Stimulated activated CD8-positive, alpha-beta memory T cell treated with anti-CD3 and anti-CD28 coated beads, Interleukin-4, amount 100 ng/mL, for 4 hours (primary cell): ENCODE measurements around the gene DUSP11.
A peak's percentile ranks its signal among the peaks of the same experiment; 100 is the strongest.
"Not testable (repeated sequence)": the region's sequence is repeated elsewhere in the genome, so short reads cannot be mapped to it uniquely, and the experiment has no call there.

ENCODE experiments used
- DNase-seq, 2 donors: peaks; one replicate each; pipeline ENCODE4 v3.0.0-alpha.2; 2020; ENCODE audit warnings: low read depth in 2 of 2, low spot score in 1 of 2

The DUSP11 gene

GRCh38 chr2:73779467-73780236, at the start of gene DUSP11:
DUSP11 (minus strand) TSS chr2:73780103; CDS start chr2:73779974, 129 bp downstream.
- DNase-seq: peak; percentile 90 to 97

GRCh38 chr2:73828818-73829570, 49.1 kb upstream of the DUSP11 start, which contains the start of gene STAMBP:
STAMBP (plus strand) TSS chr2:73828961; CDS start chr2:73830857, 1,896 bp downstream.
- DNase-seq: peak; percentile 76 to 80

GRCh38 chr2:73828389-73828817, 48.5 kb upstream of the DUSP11 start:
- no peak for DNase-seq

- DNase-seq: no peak
Measured at GRCh38 chr2:73827660-73828388, 47.9 kb upstream of the DUSP11 start.

- DNase-seq: no peak
Measured at GRCh38 chr2:73827018-73827417, 47.1 kb upstream of the DUSP11 start.

GRCh38 chr2:73825408-73825807, 45.5 kb upstream of the DUSP11 start:
- no peak for DNase-seq

DNA sequence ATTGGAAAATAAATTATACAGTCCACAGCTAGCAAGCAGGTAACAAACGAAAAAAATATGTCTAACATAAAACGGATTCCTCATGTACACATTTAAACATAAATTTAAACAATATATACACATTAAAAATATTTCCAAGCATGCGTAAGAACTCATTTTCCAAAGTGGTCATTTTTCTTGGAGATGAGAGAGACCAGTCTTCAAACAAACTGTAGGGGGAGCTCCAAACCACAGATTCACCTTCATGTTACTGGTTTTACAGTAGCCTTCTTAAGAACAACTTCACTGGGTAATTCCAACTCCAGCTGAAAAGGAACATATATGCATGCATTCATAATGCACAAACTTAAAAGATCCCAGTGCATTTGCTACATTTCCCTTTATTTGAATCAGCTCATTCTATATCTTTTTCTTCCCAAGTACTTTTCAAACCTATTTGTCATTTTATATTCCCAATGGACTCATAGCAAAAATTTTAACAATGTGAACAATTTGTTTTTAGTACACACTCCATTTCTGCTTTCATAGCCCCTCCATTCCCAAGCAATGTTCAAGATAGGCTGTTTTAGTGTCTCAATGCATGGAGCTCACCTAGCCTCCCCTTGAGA, 44.1 kb upstream of the DUSP11 start:
- no peak for DNase-seq

DNA sequence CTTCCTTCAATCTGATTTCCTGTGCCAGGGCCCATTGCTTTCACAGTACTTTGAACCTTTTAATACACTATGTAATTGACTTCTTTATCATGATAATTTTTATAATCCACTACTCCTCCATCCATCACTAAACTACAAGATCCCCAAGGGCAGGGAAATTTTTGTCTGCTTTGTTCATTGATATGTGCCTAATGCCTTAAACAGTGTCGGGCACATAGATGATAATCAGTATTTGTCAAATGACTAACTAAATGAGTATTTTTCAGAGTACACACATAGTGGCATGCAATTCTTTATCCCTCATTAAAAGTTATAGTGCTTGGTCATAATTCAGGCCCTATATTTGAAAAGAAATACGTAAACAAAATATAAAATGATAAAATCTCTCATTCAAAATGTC, 43.5 kb upstream of the DUSP11 start:
- DNase-seq: no peak

DNA sequence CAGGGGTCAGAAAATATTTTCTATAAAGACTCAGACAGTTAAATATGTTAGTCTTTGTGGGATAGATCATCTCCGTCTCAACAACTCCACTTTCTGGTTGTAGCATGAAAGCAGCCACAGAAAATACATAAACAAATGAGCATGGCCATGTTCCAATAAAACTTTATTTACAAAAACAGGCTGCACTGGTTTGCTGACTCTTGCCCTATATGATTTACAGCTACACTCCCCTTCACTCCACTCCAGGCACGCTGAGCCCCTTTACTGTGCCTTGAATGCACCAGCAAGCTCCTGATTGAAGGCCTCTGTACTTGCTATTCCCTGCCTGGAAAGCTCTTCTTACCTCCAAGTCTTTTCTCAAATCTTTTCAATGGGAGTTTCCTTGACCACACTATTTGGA, 43.1 kb upstream of the DUSP11 start:
- DNase-seq: no peak

- DNase-seq: no peak
Measured at GRCh38 chr2:73822276-73822675, 42.4 kb upstream of the DUSP11 start.

- no peak for DNase-seq
Measured at GRCh38 chr2:73821669-73822068, 41.8 kb upstream of the DUSP11 start.

- no peak for DNase-seq
Measured at GRCh38 chr2:73821227-73821626, 41.3 kb upstream of the DUSP11 start.

DNA sequence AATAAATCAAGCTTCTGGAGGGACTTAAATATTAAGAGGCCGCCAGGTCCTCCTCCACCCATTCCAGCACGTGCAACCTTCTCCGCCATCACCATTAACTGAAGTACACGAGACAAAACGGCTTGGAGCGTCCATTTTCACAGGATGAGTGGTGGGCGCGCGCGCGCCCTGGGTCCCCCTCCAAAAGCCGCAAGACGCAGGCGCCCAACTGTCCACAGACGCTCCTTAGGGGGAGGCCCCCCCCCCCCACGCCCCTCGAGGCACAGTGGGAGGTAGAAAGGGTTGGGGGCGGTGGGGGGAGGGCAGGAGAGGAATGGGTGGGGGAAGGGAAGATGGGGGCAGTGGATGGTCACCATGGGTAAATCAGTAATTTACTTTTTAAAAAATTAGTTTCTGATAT, 38.4 kb upstream of the DUSP11 start:
- no peak for DNase-seq

GRCh38 chr2:73812635-73813034, 32.7 kb upstream of the DUSP11 start:
- no peak for DNase-seq

DNA sequence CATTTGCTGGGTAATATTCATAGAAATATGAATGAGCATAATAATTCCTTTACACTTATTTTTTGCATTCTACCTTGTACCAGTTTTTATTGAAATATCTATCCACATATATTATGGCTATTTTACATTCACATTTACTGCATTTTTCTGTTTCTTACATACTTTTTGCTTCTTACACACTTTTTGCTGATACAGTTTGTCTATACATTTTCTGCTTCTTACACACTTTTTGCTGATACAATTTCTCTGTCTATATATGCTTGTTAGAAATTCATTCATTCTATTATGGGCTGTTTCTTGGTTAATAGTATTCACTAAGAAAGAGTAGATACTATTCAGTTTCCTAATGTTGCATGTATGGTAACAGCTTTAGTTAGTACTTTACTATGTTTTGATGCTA, 32.0 kb upstream of the DUSP11 start:
- no peak for DNase-seq

DNA sequence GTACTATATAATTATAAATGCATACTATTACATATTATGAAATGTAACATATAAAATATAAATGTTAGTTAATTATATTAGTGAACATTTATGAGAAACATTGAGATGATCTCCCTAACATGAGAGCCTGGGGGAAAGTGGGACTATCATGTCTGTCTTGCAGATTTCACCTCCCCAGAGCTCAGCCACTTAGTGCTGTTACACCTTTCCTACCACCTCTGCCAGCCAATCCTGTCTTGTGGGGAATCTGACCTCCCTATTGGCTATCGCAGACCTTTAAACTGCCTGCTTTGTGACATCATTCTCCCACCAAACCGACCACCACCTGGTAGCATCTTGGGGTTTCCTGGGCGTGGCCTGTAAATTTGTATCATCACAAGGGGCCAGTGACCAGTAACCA, 4.0 kb upstream of the DUSP11 start, which contains the start of gene C2orf78:
C2orf78 (plus strand) TSS at position 301 of the 400 bp plus-strand sequence. CDS start 127 bp downstream, outside the sequence.
- not testable (repeated sequence) for DNase-seq

DNA sequence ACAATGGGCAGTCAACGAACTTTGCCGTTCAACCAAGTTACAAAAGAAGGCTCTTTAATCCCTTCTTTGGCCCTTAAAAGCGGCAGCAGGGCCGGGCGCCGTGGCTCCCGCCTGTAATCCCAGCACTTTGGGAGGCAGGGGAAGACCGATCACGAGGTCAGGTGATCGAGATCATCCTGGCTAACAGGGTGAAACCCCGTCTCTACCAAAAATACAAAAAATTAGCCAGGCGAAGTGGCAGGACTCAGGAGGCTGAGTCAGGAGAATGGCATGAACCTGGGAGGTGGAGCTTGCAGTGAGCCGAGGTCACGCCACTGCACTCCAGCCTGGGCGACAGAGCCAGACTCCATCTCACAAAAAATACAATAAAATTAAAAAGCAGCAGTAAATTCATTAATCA, 3.5 kb upstream of the DUSP11 start:
- not testable (repeated sequence) for DNase-seq

GRCh38 chr2:73780237-73780582, 307 bp upstream of the DUSP11 start:
- DNase-seq: no peak

DNA sequence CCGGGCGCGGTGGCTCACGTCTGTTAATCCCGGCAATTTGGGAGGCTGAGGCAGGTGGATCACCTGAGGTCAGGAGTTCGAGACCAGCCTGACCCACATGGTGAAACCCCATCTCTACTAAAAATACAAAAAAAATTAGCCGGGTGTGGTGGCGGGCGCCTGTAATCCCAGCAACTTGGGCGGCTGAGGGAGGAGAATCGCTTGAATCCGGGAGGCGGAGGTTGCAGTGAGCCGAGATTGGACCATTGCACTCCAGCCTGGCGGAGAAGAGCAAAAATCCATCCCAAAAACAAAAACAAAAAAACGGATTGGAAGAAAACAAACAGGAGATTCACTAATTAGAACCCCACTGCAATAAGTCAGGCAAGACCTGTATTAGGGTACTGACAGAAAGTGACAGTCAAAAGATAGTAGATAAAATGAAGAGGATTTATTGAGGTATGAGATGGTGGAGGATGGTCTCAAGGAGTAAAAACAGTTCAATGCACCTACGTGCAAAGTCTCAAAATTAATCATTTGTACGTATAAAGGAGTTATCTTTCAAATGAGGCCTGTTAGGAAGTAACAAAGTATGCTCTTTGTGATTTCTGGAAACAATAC, 936 bp downstream of the DUSP11 start:
- not testable (repeated sequence) for DNase-seq

DNA sequence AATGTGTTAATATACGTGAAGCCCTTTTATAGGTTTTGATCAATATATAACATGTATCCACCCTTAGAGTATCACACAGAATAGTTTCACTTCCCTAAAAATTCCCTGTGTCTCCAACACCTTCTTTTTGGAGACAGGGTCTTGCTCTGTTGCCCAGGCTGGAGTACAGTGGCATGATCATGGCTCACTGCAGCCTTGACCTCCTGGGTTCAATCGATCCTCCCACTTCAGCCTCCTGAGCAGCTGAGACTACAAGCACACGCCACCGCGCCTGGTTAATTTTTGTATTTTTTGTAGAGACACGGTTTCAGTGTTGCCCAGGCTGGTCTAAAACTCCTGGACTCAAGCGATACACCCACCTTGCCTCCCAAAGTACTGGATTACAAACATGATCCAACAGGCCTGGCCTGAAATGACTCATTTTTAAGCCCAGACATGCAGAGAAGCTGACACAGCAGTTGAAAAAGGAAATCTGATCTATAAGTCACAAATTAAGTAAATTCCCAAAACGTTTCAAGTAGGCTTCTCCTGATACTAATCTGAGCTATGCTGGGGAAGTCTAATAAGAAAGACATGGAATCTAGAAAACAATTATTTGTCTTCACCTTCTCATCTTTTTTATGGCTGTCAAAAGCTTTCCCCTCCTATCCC, 2.9 kb downstream of the DUSP11 start:
- DNase-seq: no peak
